Measurements from ENCODE around the gene ZNF416. TPM values are rescaled to one million over a fixed set of nuclear protein-coding genes. Genes with fewer than 3 reads are reported as not detected.

Gene ZNF416
- total RNA-seq, 1 donor from 2014 or later: 6.8 TPM

- peaks cover 97% of the 10 kb centered on the region for H3K36me3 Mint-ChIP-seq (ENCODE audit: unreplicated experiment)
- H3K9me3 Mint-ChIP-seq (ENCODE audit: unreplicated experiment): peaks cover 69% of the 10 kb centered on the region
- no peak overlapping the region for H3K4me3 Mint-ChIP-seq (ENCODE audit: unreplicated experiment)
- TF ChIP-seq CTCF (IDR thresholded peaks at IDR 0.05): no peak
- H3K27ac Mint-ChIP-seq (ENCODE audit: unreplicated experiment): no peak overlapping the region
- H3K4me1 Mint-ChIP-seq (ENCODE audit: unreplicated experiment): no peaks in the 10 kb centered on the region
- no peaks in the 10 kb centered on the region for H3K27me3 Mint-ChIP-seq (ENCODE audit: unreplicated experiment)
- DNase-seq (ENCODE audit: extremely low spot score, unreplicated experiment): no peak
These were observed 40.7 kb downstream of the ZNF416 start for GRCh38 chr19:57537953-57538547.

GRCh38 chr19:57527136-57527881 lies 51.4 kb downstream of the ZNF416 start, which contains the start of gene ZNF549:
Gene ZNF549, plus strand, starts transcription at chr19:57527356. Its CDS starts 218 bp downstream, at chr19:57527574.
- H3K9me3 Mint-ChIP-seq (ENCODE audit: unreplicated experiment): peaks cover 42% of the 10 kb centered on the region
- no peaks in the 10 kb centered on the region for H3K27me3 Mint-ChIP-seq (ENCODE audit: unreplicated experiment)
- H3K4me1 Mint-ChIP-seq (ENCODE audit: unreplicated experiment): peaks cover 19% of the 10 kb centered on the region
- TF ChIP-seq CTCF (IDR thresholded peaks at IDR 0.05): no peak
- DNase-seq (ENCODE audit: extremely low spot score, unreplicated experiment): peak; percentile 95
- peaks cover 26% of the 10 kb centered on the region for H3K36me3 Mint-ChIP-seq (ENCODE audit: unreplicated experiment)
- H3K27ac Mint-ChIP-seq (ENCODE audit: unreplicated experiment): peak within 1 kb of the TSS; percentile 80
- peak within 1 kb of the TSS; percentile 92 for H3K4me3 Mint-ChIP-seq (ENCODE audit: unreplicated experiment)

Other genes starting within 250 kb of the ZNF416 start
- 9.5 and 11.0 TPM in 2 replicates for gene ZNF304, start 227.6 kb downstream of the ZNF416 start, total RNA-seq
- 10.9 and 13.4 TPM in 2 replicates for gene TRAPPC2B, start 215.4 kb downstream of the ZNF416 start, total RNA-seq
- gene ZNF547, start 215.4 kb downstream of the ZNF416 start, total RNA-seq: 3.4 and 5.5 TPM in 2 replicates
- gene ZNF548, start 189.1 kb downstream of the ZNF416 start, total RNA-seq: 18.3 and 19.8 TPM in 2 replicates
- gene ZNF17, start 167.8 kb downstream of the ZNF416 start, total RNA-seq: 12.4 and 12.7 TPM in 2 replicates
- gene ZNF749, start 143.6 kb downstream of the ZNF416 start, total RNA-seq: 9.4 and 9.5 TPM in 2 replicates
- gene VN1R1, start 121.8 kb downstream of the ZNF416 start, total RNA-seq: 0.62 and 0.68 TPM in 2 replicates
- gene ZNF772, start 101.3 kb downstream of the ZNF416 start, total RNA-seq: 10.4 and 10.8 TPM in 2 replicates
- 11.8 and 13.5 TPM in 2 replicates for gene ZNF419, start 91.2 kb downstream of the ZNF416 start, total RNA-seq
- 7.4 and 8.4 TPM in 2 replicates for gene ZNF773, start 79.0 kb downstream of the ZNF416 start, total RNA-seq
- gene ZNF549, start 51.6 kb downstream of the ZNF416 start, total RNA-seq: 7.3 and 9.0 TPM in 2 replicates
- gene ZNF550, start 19.0 kb downstream of the ZNF416 start, total RNA-seq: 10.3 and 11.0 TPM in 2 replicates
- gene ZIK1, start 5.2 kb upstream of the ZNF416 start, total RNA-seq: 6.8 and 7.1 TPM in 2 replicates
- 2.4 and 2.8 TPM in 2 replicates for gene ZNF530, start 21.0 kb upstream of the ZNF416 start, total RNA-seq
- gene ZNF134, start 35.3 kb upstream of the ZNF416 start, total RNA-seq: 19.6 and 20.0 TPM in 2 replicates
- gene ZNF211, start 54.3 kb upstream of the ZNF416 start, total RNA-seq: 11.9 and 14.4 TPM in 2 replicates
- gene ZSCAN4, start 90.0 kb upstream of the ZNF416 start, total RNA-seq: not detected in 2 replicates
- 6.1 and 6.3 TPM in 2 replicates for gene ZNF551, start 103.1 kb upstream of the ZNF416 start, total RNA-seq
- gene ZNF154, start 130.3 kb upstream of the ZNF416 start, total RNA-seq: 18.0 and 18.9 TPM in 2 replicates
- gene ZNF671, start 148.7 kb upstream of the ZNF416 start, total RNA-seq: 7.1 TPM in 2 replicates
- 16.9 and 21.0 TPM in 2 replicates for gene ZNF776, start 167.9 kb upstream of the ZNF416 start, total RNA-seq
- gene ZNF586, start 190.8 kb upstream of the ZNF416 start, total RNA-seq: 18.8 TPM in 2 replicates
- 5.2 and 9.0 TPM in 2 replicates for gene ZNF552, start 236.0 kb upstream of the ZNF416 start, total RNA-seq

Data from osteocyte (in vitro differentiated cells).